Measurements from ENCODE around the gene VPS25.
"Not testable (repeated sequence)": the region's sequence is repeated elsewhere in the genome, so short reads cannot be mapped to it uniquely, and the experiment has no call there.

VPS25 gene

DNA sequence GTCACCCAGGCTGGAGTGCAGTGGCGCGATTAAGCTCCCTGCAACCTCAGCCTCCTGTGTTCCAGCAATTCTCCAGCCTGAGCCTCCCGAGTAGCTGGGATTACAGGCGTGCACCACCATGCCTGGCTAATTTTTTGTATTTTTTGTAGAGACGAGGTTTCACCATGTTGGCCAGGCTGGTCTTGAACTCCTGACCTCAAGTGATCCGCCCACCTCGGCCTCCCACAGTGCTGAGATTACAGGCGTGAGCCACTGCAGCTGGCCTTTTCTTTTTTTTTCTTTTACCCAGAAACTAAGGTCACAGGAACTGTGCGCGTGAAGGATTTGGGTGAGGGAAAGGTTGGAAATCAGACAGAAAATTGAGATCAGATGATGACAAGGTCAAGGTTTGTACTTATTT, 3.3 kb upstream of the VPS25 start:
- not testable (repeated sequence) for DNase-seq (ENCODE audit: low read depth)

DNA sequence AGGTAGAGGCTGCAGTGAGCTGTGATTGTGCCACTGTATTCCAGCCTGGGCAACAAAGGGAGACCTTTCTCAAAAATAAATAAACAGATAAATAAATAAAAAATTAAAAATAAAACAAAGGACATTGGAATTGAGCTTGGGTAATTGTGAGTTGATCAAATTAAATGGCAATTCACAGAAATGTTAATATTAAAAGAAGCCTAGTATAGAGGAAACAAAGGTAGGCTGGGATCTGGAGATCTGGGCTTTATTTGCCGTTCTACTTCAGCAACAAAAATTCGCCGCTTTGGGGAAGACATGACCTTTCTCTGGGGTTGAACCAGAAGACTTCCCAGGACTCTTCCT, 332 bp upstream of the VPS25 start:
- no peak for DNase-seq (ENCODE audit: low read depth)

DNA sequence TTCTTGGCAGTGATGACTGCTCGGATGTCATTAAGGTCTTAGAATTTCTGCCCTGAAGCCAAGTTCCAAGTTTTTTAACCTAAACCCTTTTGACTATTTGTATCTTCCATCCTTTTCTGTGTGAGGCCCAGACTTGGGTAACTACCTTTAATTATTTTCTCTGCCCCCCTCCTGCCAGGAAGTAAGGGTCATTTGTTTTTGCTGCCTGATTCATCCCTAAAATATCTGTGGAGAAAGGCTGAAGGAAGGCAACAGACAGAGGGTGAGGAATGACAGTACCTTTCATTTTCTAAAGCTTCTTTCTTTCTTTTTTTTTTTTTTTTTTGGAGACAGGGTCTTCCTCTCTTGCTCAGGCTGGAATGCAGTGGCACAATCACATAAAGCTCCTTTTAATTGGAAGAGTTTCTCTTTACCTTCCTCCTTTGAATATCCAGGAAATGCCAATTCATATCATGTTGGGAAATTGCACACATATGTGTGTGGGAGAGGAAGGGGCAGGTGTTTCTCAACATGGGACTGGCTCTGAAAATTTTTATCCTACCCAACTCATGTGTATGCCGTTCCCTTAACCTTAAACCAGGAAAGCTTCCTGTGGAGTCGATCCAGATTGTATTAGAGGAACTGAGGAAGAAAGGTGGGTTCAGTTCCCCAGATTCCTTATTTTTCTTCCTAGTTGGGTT, 957 bp downstream of the VPS25 start:
- DNase-seq (ENCODE audit: low read depth) = no peak

DNA sequence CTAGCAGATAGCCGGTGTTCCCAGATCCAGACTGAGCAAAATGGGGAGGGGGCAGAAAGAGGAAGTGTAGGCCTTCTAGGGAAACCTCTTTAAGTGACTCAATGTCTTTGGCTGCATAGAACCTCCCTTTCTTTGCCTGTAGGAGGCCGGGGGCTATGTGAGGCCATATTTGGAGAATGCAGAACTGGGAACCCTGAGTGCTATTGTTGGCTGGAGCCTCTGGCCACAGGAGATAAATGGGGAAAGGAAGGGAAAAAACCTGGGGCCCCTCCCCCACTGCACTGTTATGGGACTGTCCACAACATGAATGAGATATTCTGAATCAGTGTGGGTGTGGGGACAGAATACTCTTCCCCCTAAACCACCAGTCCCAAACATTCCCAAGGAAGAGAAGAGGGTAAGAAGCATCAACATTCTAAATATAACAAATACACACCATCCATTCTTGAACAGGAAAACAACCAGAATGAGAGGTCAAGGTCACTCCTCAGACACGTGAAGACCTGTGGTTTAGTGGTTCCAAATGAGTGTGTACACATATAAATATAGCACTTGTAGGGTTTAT, 2.4 kb downstream of the VPS25 start:
- no peak for DNase-seq (ENCODE audit: low read depth)

DNA sequence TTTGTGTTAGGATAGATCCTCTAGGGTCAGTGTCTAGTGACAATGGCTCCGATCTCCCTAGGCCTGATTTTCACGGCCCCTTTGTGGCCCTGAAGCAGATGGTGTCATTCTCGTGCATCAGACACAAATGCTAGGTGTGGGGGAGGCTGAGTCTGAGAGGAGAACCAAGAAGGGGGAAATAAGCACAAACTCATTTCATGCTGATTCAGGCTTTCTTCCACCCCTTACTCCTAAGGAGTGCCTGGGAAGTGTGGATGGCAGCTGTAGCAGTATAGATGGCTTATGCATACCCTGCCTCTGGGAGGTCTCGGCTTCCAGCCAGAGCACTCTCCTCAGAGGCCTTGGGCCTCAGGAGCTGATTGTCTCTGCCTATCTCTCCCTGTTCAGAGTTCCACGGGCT, 5.3 kb downstream of the VPS25 start:
- no peak for DNase-seq (ENCODE audit: low read depth)

DNA sequence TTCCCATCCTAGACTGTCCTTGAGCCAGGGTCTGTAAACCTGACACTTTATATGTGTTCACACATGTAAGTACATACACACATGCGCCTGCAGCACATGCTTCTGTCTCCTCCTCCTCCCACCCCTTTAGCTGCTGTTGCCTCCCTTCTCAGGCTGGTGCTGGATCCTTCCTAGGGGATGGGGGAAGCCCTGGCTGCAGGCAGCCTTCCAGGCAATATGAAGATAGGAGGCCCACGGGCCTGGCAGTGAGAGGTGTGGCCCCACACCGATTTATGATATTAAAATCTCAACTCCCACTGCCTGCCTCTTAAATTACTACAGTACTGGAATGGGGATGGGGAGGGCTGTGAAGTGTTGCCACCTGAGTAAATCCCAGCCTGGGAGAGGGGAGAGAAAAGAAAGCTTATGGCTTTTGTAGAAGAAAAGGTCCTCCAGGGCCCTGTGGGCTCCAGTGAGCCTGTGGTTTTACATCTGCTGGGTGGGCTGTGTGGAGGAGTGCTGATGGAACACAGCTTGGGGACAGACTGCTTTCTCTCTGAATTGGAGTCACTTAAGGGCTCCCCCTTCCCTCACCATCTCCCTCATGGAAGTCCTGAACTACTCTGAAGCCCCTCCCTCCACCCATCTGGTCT, 6.2 kb downstream of the VPS25 start:
- DNase-seq (ENCODE audit: low read depth) = no peak

DNA sequence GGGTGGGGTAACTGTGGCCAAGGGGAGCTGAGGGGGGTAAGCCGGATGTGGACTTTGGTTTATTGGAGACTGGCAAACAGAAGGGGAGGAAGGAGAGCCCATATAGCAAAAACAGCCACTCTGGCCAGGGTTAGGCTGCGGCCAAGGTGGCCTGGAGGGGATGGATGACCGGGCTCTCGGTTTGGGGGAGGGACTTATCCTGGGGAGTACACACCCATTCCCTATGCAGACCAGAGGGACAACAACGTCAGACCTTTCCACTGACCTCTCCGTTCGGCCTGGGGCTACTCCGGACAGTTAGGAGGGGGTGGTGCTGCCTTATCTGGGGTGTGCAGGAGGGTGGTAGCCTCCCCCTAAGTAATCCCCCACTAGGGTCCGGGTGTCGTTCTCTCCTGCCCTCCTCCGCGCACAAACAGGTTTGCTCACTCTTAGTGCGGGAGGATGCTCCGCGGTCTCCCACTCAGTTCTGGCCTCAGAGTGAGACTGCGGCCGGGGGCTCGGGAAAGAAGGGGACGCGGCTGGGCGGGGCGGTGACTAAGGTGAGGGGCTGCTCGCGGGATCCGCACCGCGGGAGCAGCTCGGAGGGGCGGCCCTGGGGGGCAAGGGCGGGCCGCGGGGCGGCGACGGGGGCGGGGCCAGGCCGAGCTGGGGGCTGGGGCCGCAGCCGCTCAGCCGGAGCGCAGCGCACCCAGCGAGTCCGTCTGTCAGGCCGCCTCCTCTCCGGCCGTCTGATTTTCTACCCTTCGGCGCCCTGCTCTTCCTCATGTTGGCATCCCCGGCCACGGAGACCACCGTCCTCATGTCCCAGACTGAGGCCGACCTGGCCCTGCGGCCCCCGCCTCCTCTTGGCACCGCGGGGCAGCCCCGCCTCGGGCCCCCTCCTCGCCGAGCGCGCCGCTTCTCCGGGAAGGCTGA, 6.9 kb downstream of the VPS25 start, which contains the start of gene WNK4:
TSS of gene WNK4 (plus strand) at position 675 of the 915 bp plus-strand sequence. CDS start at position 764, 89 bp downstream.
- DNase-seq (ENCODE audit: low read depth) = no peak

DNA sequence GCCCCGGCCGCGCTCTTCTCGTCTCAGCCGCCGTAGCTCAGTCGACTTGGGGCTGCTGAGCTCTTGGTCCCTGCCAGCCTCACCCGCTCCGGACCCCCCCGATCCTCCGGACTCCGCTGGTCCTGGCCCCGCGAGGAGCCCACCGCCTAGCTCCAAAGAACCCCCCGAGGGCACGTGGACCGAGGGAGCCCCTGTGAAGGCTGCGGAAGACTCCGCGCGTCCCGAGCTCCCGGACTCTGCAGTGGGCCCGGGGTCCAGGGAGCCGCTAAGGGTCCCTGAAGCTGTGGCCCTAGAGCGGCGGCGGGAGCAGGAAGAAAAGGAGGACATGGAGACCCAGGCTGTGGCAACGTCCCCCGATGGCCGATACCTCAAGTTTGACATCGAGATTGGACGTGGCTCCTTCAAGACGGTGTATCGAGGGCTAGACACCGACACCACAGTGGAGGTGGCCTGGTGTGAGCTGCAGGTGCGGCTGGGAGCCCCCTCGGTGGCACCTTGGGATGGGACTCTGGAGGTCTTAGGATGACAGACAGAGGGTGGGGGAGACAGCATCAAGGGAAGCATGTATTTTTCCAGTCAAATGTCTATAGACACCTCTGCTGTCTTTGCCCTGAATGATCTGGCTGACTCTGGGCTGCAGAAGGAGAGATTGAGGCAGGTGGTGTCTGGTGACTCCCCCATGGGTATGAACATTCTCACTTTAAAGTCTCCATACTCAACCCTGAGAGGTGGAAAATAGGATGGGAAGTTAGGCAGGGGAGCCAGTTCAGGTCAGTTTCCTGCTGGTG, 7.8 kb downstream of the VPS25 start:
- no peak for DNase-seq (ENCODE audit: low read depth)

DNA sequence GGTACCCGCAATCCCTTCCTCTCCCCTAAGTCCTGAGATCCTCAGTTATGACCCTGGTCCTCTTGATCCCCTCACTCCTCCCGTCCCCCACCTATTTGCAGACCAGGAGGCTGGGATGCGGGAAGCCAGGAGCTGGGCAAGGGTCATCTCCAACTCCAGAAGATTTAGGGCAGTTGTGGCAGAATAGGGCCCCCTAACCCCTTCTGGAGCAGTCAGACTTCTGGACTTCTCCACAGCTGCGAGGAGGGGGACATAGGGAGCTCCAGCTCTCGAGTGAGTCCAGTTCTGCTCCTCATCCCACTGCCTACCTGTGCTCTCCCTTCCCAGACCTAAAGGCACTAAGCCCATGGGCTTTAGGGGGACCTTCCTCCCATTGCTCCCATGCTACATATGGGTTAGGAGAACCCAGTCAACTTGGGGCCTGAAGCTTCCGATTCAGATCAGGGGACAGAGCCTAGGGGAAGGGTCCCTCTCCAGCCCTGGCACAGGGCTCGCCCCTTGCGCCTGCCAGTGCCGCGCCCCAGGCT, 8.5 kb downstream of the VPS25 start:
- no peak for DNase-seq (ENCODE audit: low read depth)

DNA sequence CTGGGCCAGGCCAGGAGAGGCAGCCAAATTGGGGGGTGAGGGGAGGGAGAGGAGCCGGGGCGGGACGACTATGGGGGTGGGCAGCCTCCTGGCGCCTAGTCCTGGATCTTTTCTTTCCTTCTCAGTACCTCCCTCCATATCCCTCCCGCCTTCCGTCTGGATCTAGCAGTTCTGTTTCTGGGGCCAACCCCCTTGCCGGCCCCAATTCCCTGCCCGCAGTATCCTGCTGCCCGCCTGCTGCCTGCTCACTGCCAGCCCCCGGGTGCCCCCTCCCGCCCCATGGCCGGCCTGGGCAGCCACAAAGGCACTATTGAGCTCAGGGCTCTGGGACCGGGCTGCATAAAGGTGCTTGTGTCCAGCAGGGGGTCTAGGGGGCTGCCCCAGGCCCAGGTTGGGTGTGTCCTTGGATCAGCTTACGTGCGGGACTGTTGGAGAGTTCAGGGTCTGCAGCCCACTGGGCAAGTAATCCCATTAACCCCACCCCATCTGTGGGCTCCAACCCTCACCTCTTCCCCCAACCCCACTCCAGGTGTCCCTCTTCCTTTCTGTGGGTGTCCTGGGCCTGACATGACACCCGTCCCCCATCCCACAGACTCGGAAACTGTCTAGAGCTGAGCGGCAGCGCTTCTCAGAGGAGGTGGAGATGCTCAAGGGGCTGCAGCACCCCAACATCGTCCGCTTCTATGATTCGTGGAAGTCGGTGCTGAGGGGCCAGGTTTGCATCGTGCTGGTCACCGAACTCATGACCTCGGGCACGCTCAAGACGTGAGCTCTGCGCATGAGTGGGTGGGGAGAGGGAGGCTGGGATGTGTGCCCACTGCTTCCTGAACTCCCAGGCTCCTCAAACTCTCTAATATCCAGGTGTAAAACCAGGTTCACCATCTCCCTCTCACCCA, 9.2 kb downstream of the VPS25 start:
- no peak for DNase-seq (ENCODE audit: low read depth)

DNA sequence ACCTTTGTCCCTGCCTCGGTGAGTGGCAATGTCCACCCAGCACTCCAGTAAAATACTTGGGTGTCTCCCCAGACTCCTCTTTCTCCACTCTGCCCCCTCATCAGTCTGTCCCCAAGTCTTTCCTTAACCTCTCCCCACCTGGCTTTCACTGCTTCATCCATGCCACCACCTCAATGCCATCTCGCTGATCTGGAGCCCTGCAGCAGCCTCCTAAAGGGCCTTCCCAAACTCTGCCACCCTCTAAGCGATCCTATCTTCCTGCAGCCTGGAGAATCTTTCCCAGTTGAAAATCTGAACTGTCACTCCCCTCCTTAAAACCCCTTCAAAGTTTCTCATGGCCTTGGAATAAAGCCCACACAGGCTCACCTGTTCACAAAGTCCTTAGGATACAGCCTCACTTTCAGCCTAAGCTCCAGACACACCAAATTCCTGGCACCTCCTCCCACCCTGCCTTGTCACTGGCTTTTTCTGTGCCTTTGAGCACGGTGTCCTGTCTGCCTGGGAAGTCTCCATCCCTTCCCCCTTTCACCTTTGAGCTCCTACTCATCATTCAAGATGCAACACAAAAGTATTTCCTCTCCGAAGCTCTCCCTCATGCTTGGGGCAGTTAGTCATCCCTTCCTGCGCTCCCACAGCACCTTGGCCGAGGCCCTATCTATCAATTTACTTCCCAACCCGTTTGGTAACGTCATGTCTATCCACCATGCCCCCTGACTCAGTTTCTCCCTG, 10.0 kb downstream of the VPS25 start:
- DNase-seq (ENCODE audit: low read depth) = no peak

DNA sequence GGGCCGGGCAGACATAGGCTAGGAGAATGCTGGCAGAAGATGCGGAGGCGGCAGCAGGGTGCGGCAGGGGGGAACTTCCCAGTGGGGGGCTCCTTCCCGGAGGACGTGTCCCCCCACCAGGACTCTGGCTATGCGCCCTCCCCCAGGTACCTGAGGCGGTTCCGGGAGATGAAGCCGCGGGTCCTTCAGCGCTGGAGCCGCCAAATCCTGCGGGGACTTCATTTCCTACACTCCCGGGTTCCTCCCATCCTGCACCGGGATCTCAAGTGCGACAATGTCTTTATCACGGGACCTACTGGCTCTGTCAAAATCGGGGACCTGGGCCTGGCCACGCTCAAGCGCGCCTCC, 10.5 kb downstream of the VPS25 start:
- DNase-seq (ENCODE audit: low read depth) = no peak

DNA sequence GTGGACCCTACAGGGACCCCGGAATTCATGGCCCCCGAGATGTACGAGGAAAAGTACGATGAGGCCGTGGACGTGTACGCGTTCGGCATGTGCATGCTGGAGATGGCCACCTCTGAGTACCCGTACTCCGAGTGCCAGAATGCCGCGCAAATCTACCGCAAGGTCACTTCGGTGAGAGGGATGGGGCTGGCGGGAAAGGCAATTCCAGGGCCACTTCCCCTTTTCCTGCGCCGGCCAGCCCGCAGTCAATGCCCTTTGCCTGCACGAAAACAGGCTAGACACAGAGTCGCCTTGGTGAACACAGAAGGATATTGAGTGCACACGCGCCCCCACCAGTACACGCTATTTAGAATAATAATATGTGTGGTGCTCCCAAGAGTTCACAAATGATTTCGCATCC, 11.2 kb downstream of the VPS25 start:
- no peak for DNase-seq (ENCODE audit: low read depth)

DNA sequence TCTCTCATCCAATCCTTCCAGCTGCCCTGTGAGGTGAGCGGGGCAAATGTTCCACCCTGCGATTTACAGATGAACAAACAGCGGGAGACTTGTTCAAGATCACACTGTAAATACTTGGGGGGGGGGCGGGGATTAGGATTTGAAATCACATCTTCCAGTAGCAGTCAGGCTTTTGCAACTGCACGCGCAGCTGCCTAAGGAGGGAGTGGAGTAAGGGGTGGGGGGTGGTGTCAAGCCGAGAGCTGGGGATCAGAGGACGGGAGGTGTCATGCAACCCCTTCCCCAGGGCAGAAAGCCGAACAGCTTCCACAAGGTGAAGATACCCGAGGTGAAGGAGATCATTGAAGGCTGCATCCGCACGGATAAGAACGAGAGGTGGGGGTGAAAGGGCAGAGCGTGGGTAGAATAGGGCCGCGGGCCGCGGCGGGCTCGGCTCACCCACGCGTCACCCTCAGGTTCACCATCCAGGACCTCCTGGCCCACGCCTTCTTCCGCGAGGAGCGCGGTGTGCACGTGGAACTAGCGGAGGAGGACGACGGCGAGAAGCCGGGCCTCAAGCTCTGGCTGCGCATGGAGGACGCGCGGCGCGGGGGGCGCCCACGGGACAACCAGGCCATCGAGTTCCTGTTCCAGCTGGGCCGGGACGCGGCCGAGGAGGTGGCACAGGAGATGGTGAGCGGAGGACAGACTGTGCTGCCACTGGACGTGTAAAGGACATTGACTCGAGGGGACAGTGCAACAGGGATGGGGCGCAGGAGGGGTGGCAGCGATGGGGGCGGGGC, 11.8 kb downstream of the VPS25 start:
- DNase-seq (ENCODE audit: low read depth) = no peak

DNA sequence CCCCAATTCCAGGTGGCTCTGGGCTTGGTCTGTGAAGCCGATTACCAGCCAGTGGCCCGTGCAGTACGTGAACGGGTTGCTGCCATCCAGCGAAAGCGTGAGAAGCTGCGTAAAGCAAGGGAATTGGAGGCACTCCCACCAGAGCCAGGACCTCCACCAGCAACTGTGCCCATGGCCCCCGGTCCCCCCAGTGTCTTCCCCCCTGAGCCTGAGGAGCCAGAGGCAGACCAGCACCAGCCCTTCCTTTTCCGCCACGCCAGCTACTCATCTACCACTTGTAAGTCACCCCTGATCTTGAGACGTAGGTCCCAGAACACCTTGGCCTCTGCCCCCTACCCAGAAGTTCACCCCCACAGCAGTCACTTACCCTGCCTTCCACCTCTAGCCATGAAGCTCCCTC, 14.0 kb downstream of the VPS25 start:
- DNase-seq (ENCODE audit: low read depth) = no peak

DNA sequence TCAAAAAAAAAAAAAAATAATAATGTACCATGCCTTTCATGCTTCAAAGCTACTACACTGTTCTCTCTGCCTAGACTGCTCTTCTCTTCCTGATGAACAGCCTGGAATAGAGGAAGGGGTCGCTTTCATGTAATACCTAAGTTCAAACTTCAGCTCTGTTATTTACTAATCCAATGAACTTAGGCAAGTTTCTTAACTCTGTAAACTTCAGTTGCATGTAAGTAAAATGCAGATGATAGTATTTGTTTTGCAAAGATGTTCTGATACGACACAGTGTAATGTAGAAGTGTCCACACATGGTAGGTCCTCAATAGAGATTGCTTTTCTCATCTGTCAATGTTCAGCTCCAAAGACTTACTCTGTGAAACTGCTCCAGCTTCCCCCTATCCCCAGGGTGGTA, 18.7 kb downstream of the VPS25 start:
- no peak for DNase-seq (ENCODE audit: low read depth)

DNA sequence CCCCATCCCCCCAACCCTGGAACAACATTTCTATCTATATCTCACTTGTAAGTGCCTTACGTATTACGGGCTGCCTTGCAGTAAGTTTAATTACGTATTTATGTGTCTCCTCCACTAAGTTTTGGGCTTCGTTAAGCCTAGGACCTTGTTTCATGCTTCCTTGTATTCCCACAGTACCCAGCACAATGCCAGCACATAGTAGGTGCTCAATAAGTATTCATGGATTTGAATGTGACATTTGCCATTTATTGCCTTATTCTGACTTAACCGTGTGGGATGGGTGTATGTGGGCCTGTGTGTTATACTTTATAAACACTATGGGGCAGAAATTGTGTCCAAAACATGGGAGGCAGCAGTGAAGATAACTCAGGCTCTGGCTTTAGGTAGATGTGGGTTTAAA, 19.3 kb downstream of the VPS25 start:
- no peak for DNase-seq (ENCODE audit: low read depth)

DNA sequence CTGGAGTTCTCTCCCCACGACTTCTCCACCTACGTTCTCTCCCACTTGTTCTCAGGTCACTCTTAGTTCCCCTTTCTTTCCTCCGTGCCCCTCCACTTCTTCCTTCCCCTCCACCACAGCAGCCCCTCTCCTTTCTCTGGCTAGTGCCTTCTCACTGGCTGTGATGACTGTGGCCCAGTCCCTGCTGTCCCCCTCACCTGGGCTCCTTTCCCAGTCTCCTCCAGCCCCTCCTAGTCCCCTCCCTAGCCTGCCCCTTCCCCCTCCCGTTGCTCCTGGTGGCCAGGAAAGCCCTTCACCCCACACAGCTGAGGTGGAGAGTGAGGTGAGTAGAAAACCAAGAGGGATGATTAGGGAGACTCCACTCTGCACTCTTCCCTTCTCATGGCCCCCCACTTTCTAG, 21.8 kb downstream of the VPS25 start:
- no peak for DNase-seq (ENCODE audit: low read depth)

DNA sequence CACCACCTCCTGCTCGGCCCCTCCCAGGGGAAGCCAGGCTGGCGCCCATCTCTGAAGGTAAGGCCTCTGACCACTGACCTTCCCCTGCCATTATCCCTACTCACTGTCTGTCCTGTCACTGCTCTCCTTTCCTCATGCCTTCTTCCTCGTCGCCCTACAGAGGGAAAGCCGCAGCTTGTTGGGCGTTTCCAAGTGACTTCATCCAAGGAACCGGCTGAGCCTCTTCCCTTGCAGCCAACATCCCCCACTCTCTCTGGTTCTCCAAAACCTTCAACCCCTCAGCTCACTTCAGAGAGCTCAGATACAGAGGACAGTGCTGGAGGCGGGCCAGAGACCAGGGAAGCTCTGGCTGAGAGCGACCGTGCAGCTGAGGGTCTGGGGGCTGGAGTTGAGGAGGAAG, 22.2 kb downstream of the VPS25 start:
- DNase-seq (ENCODE audit: low read depth) = no peak

Measured in CMK (cell line).